H1 (cell line): Measurements from ENCODE around the gene POP5. TPM values are rescaled to one million over a fixed set of nuclear protein-coding genes. Genes with fewer than 3 reads are reported as not detected.

ENCODE experiments used
- NANOG ChIP-seq: IDR thresholded peaks from 2 replicates; pipeline ENCODE4 v1.6.1; 2011; ENCODE audit warnings: low read length, low read depth, mild to moderate bottlenecking, inconsistent platforms; ENCODE audit not compliant: insufficient read depth, poor library complexity, severe bottlenecking
- SIRT6 ChIP-seq: IDR thresholded peaks from one replicate; pipeline ENCODE4 v1.7.1; 2012; ENCODE audit warnings: low read length, inconsistent platforms
- polyA plus RNA-seq, 7 experiments: library from polyadenylated mRNA; depleted of rRNA in 3 of 7; stranded (reverse) in 5 of 7; unstranded in 2 of 7; fragments of >200 nt in 5 of 7; fragments of 200-250 nt in 2 of 7; gene quantifications; 1 replicate in 5 of 7; 2 replicates in 1 of 7; 4 replicates in 1 of 7; pipeline versions ENCODE4 v1.2.1 to v1.2.3, GENCODE V29; 2011 to 2013; ENCODE audit warnings: missing spikeins in 2 of 7, mixed read lengths in 2 of 7
- total RNA-seq: library from RNA; stranded (reverse); fragmentation: NEBNext Ultra II Directional; extraction: Animal tissue kit (Norgen Biotek cat#: 25700); gene quantifications from 2 replicates; pipeline ENCODE4 v1.2.1, GENCODE V29; 2021

Gene POP5
- total and polyA plus RNA-seq, 2 of the 8 experiments (the other 6 are each of a cell fraction or from before 2014, with no cell fraction given), result 59.7 to 124 TPM

DNA sequence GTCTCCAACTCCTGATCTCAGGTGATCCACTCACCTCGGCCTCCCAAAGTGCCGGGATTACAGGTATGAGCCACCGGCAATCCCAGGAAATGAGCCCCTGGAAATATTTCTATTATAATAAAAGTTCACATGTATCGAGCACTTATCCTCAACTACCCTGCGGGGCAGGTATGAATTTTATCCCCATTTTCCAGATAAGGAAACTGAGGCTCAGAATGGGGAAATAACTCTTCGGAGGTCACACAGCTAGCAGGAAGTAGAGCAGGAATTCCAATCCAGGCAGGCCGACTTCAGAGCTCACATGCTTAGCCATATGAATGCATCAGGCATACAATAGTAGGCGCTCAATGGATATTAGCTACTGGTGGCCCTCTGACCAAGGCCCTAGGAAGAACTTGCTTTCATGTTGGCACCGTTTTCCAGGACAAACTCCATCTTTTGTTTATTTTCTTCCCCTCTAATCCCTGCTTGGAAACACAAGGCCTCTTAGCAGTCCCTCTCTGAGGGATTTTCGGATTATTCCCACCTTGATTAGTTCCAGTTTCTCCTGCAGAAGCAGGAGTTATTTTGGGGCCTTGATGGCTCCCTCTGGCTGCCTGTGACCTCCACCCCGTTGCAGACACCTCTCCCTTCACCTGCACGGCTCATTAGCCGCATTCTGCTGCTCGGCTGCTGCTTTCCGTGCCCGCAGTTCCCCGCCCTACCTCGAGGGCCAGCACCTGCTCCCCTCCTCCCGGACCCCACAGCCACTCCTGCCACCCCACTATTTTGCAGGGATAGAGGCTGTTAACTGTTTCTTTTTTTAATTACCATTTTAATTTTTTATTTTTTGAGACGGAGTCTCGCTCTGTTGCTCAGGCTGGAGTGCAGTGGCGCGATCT, 18.7 kb upstream of the POP5 start (continued):
- TF ChIP-seq SIRT6, result no peak
- no peak for TF ChIP-seq NANOG
